ENCODE data around the gene PCSK2.

Gene PCSK2

GRCh38 chr20:17407550-17407949 is 180.7 kb downstream of the PCSK2 start:
- Histone ChIP-seq H3K9me3 (ENCODE audit: control extremely low read depth in 1 of 5, control insufficient read depth in 4 of 5, insufficient read depth in 2 of 5, low read depth in 1 of 5, low read length in 4 of 5) (no peaks in the 10 kb centered on the region), H3K36me3 (ENCODE audit: control insufficient read depth in 4 of 4, insufficient read depth in 4 of 4, low read length in 3 of 4) (no peaks in the 10 kb centered on the region), H3K4me3 (ENCODE audit: control insufficient read depth in 1 of 7, extremely low read depth in 1 of 7, insufficient read depth in 4 of 7, low read depth in 2 of 7, low read length in 6 of 7) (no peak overlapping the region), H3K27ac (ENCODE audit: insufficient read depth in 1 of 2, low read depth in 1 of 2, low read length in 2 of 2, poor library complexity in 1 of 2, severe bottlenecking in 2 of 2) (no peak overlapping the region), H3K4me1 (ENCODE audit: control extremely low read depth in 1 of 4, control insufficient read depth in 4 of 4, insufficient read depth in 4 of 4, low read length in 3 of 4) (no peaks in the 10 kb centered on the region), H3K27me3 (replicated peaks in 2 of 5; ENCODE audit: control insufficient read depth in 4 of 5, insufficient read depth in 5 of 5, low read length in 4 of 5) (peaks cover 0 to 2% (median 0%) of the 10 kb centered on the region in 5 experiments)
- POLR2A ChIA-PET = no interaction called here
- CTCF ChIA-PET = no interaction called here
- WGBS (ENCODE audit: insufficient coverage) = 62% methylated on average over 5 of the region's 5 CpGs
- no peak for DNase-seq

- Histone ChIP-seq H3K4me3 (ENCODE audit: control insufficient read depth in 1 of 7, extremely low read depth in 1 of 7, insufficient read depth in 4 of 7, low read depth in 2 of 7, low read length in 6 of 7) (no peak overlapping the region), H3K27me3 (replicated peaks in 2 of 5; ENCODE audit: control insufficient read depth in 4 of 5, insufficient read depth in 5 of 5, low read length in 4 of 5) (peaks cover 0 to 4% (median 0%) of the 10 kb centered on the region in 5 experiments), H3K36me3 (ENCODE audit: control insufficient read depth in 4 of 4, insufficient read depth in 4 of 4, low read length in 3 of 4) (no peaks in the 10 kb centered on the region), H3K4me1 (ENCODE audit: control extremely low read depth in 1 of 4, control insufficient read depth in 4 of 4, insufficient read depth in 4 of 4, low read length in 3 of 4) (no peaks in the 10 kb centered on the region), H3K27ac (ENCODE audit: insufficient read depth in 1 of 2, low read depth in 1 of 2, low read length in 2 of 2, poor library complexity in 1 of 2, severe bottlenecking in 2 of 2) (no peak overlapping the region), H3K9me3 (ENCODE audit: control extremely low read depth in 1 of 5, control insufficient read depth in 4 of 5, insufficient read depth in 2 of 5, low read depth in 1 of 5, low read length in 4 of 5) (peaks cover 0 to 1% (median 0%) of the 10 kb centered on the region in 5 experiments)
- 100% methylated on average over 1 of the region's 3 CpGs for WGBS (ENCODE audit: insufficient coverage)
- POLR2A ChIA-PET = no interaction called here
- DNase-seq = no peak
- CTCF ChIA-PET = no interaction called here
Measured at GRCh38 chr20:17417225-17417624, 190.4 kb downstream of the PCSK2 start.

- DNase-seq = no peak
- no peak overlapping the region for H3K4me3 ChIP-seq (ENCODE audit: control insufficient read depth in 1 of 7, extremely low read depth in 1 of 7, insufficient read depth in 4 of 7, low read depth in 2 of 7, low read length in 6 of 7)
- peaks cover 0 to 4% (median 0%) of the 10 kb centered on the region in 5 experiments for H3K27me3 ChIP-seq (replicated peaks in 2 of 5; ENCODE audit: control insufficient read depth in 4 of 5, insufficient read depth in 5 of 5, low read length in 4 of 5)
- CTCF ChIA-PET = no interaction called here
- POLR2A ChIA-PET = no interaction called here
- H3K4me1 ChIP-seq (ENCODE audit: control extremely low read depth in 1 of 4, control insufficient read depth in 4 of 4, insufficient read depth in 4 of 4, low read length in 3 of 4) = no peaks in the 10 kb centered on the region
- no peak overlapping the region for H3K27ac ChIP-seq (ENCODE audit: insufficient read depth in 1 of 2, low read depth in 1 of 2, low read length in 2 of 2, poor library complexity in 1 of 2, severe bottlenecking in 2 of 2)
- peaks cover 0 to 1% (median 0%) of the 10 kb centered on the region in 5 experiments for H3K9me3 ChIP-seq (ENCODE audit: control extremely low read depth in 1 of 5, control insufficient read depth in 4 of 5, insufficient read depth in 2 of 5, low read depth in 1 of 5, low read length in 4 of 5)
- 50% methylated on average over 4 of the region's 4 CpGs for WGBS (ENCODE audit: insufficient coverage)
- H3K36me3 ChIP-seq (ENCODE audit: control insufficient read depth in 4 of 4, insufficient read depth in 4 of 4, low read length in 3 of 4) = no peaks in the 10 kb centered on the region
Measured at GRCh38 chr20:17418737-17419136, 191.9 kb downstream of the PCSK2 start.

- Histone ChIP-seq H3K36me3 (ENCODE audit: control insufficient read depth in 4 of 4, insufficient read depth in 4 of 4, low read length in 3 of 4) (no peaks in the 10 kb centered on the region), H3K4me3 (ENCODE audit: control insufficient read depth in 1 of 7, extremely low read depth in 1 of 7, insufficient read depth in 4 of 7, low read depth in 2 of 7, low read length in 6 of 7) (no peak overlapping the region), H3K27me3 (replicated peaks in 2 of 5; ENCODE audit: control insufficient read depth in 4 of 5, insufficient read depth in 5 of 5, low read length in 4 of 5) (peaks cover 0 to 4% (median 0%) of the 10 kb centered on the region in 5 experiments), H3K4me1 (ENCODE audit: control extremely low read depth in 1 of 4, control insufficient read depth in 4 of 4, insufficient read depth in 4 of 4, low read length in 3 of 4) (no peaks in the 10 kb centered on the region), H3K9me3 (ENCODE audit: control extremely low read depth in 1 of 5, control insufficient read depth in 4 of 5, insufficient read depth in 2 of 5, low read depth in 1 of 5, low read length in 4 of 5) (peaks cover 0 to 1% (median 0%) of the 10 kb centered on the region in 5 experiments), H3K27ac (ENCODE audit: insufficient read depth in 1 of 2, low read depth in 1 of 2, low read length in 2 of 2, poor library complexity in 1 of 2, severe bottlenecking in 2 of 2) (no peak overlapping the region)
- DNase-seq = no peak
- POLR2A ChIA-PET = no interaction called here
- CTCF ChIA-PET = no interaction called here
- WGBS (ENCODE audit: insufficient coverage) = no CpG with 5 or more reads among the region's 3 CpGs
Measured at GRCh38 chr20:17419479-17420041, 192.7 kb downstream of the PCSK2 start.

GRCh38 chr20:17421493-17421892 is 194.7 kb downstream of the PCSK2 start:
- ChIA-PET POLR2A (no interaction called here), CTCF (interaction anchor here (1.3 to 1.5 kb wide), 2 partner anchors 10 to 25 kb away, joined by 3 read pairs; no protein-coding TSS in a partner anchor)
- Histone ChIP-seq H3K36me3 (ENCODE audit: control insufficient read depth in 4 of 4, insufficient read depth in 4 of 4, low read length in 3 of 4) (no peaks in the 10 kb centered on the region), H3K4me3 (ENCODE audit: control insufficient read depth in 1 of 7, extremely low read depth in 1 of 7, insufficient read depth in 4 of 7, low read depth in 2 of 7, low read length in 6 of 7) (no peak overlapping the region), H3K27me3 (replicated peaks in 2 of 5; ENCODE audit: control insufficient read depth in 4 of 5, insufficient read depth in 5 of 5, low read length in 4 of 5) (peaks cover 0 to 4% (median 0%) of the 10 kb centered on the region in 5 experiments), H3K4me1 (ENCODE audit: control extremely low read depth in 1 of 4, control insufficient read depth in 4 of 4, insufficient read depth in 4 of 4, low read length in 3 of 4) (no peaks in the 10 kb centered on the region), H3K9me3 (ENCODE audit: control extremely low read depth in 1 of 5, control insufficient read depth in 4 of 5, insufficient read depth in 2 of 5, low read depth in 1 of 5, low read length in 4 of 5) (peaks cover 0 to 1% (median 0%) of the 10 kb centered on the region in 5 experiments), H3K27ac (ENCODE audit: insufficient read depth in 1 of 2, low read depth in 1 of 2, low read length in 2 of 2, poor library complexity in 1 of 2, severe bottlenecking in 2 of 2) (no peak overlapping the region)
- no CpG with 5 or more reads among the region's 1 CpG for WGBS (ENCODE audit: insufficient coverage)
- DNase-seq = no peak

GRCh38 chr20:17423782-17424181 is 196.9 kb downstream of the PCSK2 start:
- ChIA-PET POLR2A (no interaction called here), CTCF (no interaction called here)
- no peaks in the 10 kb centered on the region for H3K4me1 ChIP-seq (ENCODE audit: control extremely low read depth in 1 of 4, control insufficient read depth in 4 of 4, insufficient read depth in 4 of 4, low read length in 3 of 4)

GRCh38 chr20:17427638-17428037 is 200.8 kb downstream of the PCSK2 start:
- peaks cover 0 to 4% (median 0%) of the 10 kb centered on the region in 5 experiments for H3K27me3 ChIP-seq (replicated peaks in 2 of 5; ENCODE audit: control insufficient read depth in 4 of 5, insufficient read depth in 5 of 5, low read length in 4 of 5)
- H3K4me3 ChIP-seq (ENCODE audit: control insufficient read depth in 1 of 7, extremely low read depth in 1 of 7, insufficient read depth in 4 of 7, low read depth in 2 of 7, low read length in 6 of 7) = no peak overlapping the region
- H3K36me3 ChIP-seq (ENCODE audit: control insufficient read depth in 4 of 4, insufficient read depth in 4 of 4, low read length in 3 of 4) = no peaks in the 10 kb centered on the region
- 100% methylated on average over 1 of the region's 2 CpGs for WGBS (ENCODE audit: insufficient coverage)
- no peaks in the 10 kb centered on the region for H3K9me3 ChIP-seq (ENCODE audit: control extremely low read depth in 1 of 5, control insufficient read depth in 4 of 5, insufficient read depth in 2 of 5, low read depth in 1 of 5, low read length in 4 of 5)
- H3K27ac ChIP-seq (ENCODE audit: insufficient read depth in 1 of 2, low read depth in 1 of 2, low read length in 2 of 2, poor library complexity in 1 of 2, severe bottlenecking in 2 of 2) = no peak overlapping the region
- no peaks in the 10 kb centered on the region for H3K4me1 ChIP-seq (ENCODE audit: control extremely low read depth in 1 of 4, control insufficient read depth in 4 of 4, insufficient read depth in 4 of 4, low read length in 3 of 4)
- ChIA-PET POLR2A (no interaction called here), CTCF (interaction anchor here (0.7 kb wide), 1 partner anchor 624 kb away, joined by 3 read pairs; no protein-coding TSS in a partner anchor)
- DNase-seq = no peak

More at GRCh38 chr20:17423782-17424181, 196.9 kb downstream of the PCSK2 start:
- no peaks in the 10 kb centered on the region for H3K36me3 ChIP-seq (ENCODE audit: control insufficient read depth in 4 of 4, insufficient read depth in 4 of 4, low read length in 3 of 4)
- peaks cover 0 to 1% (median 0%) of the 10 kb centered on the region in 5 experiments for H3K9me3 ChIP-seq (ENCODE audit: control extremely low read depth in 1 of 5, control insufficient read depth in 4 of 5, insufficient read depth in 2 of 5, low read depth in 1 of 5, low read length in 4 of 5)
- H3K27me3 ChIP-seq (replicated peaks in 2 of 5; ENCODE audit: control insufficient read depth in 4 of 5, insufficient read depth in 5 of 5, low read length in 4 of 5) = peaks cover 0 to 4% (median 0%) of the 10 kb centered on the region in 5 experiments
- no peak for DNase-seq
- H3K4me3 ChIP-seq (ENCODE audit: control insufficient read depth in 1 of 7, extremely low read depth in 1 of 7, insufficient read depth in 4 of 7, low read depth in 2 of 7, low read length in 6 of 7) = no peak overlapping the region
- no peak overlapping the region for H3K27ac ChIP-seq (ENCODE audit: insufficient read depth in 1 of 2, low read depth in 1 of 2, low read length in 2 of 2, poor library complexity in 1 of 2, severe bottlenecking in 2 of 2)

Measured in common myeloid progenitor, CD34-positive (primary cell).